Breast epithelium (tissue), 3 donors: ENCODE measurements around the gene ESRRA.

Source experiments
- CTCF ChIP-seq, 3 donors: fragments of 450-650 bp; IDR thresholded peaks; one replicate each; pipeline ENCODE4 v1.5.1; 2016 to 2017; ENCODE audit warnings: antibody characterized with exemption in 3 of 3, mild to moderate bottlenecking in 3 of 3, moderate library complexity in 3 of 3
- POLR2A ChIP-seq: fragments of 450-650 bp; IDR thresholded peaks from one replicate; pipeline ENCODE4 v1.6.1; 2016; ENCODE audit warnings: antibody characterized with exemption, mild to moderate bottlenecking, moderate library complexity
- POLR2AphosphoS5 ChIP-seq, 3 donors: sonication (generic); formaldehyde crosslinking; IDR thresholded peaks; one replicate each; pipeline ENCODE4 v1.6.1; 2017; ENCODE audit warnings: antibody characterized with exemption in 3 of 3

- no peak for TF ChIP-seq POLR2A
- no peak for TF ChIP-seq CTCF (IDR thresholded peaks at IDR 0.05)
- no peak for TF ChIP-seq POLR2AphosphoS5 (IDR thresholded peaks at IDR 0.05)
Measured at GRCh38 chr11:64258356-64258755, 47.0 kb upstream of the ESRRA start.
